GM23338 (cell line): ENCODE results near the gene CERK. TPM values are rescaled to one million over a fixed set of nuclear protein-coding genes. Genes with fewer than 3 reads are reported as not detected.

Experiments
- ATAC-seq: fragments of 200-7000 bp; cut with Tn5 transposase; 3 replicates; pipeline ENCODE4 v1.9.1; 2020
- DNase-seq: peaks from one replicate; pipeline ENCODE4 v3.0.0-alpha.2; 2015; ENCODE audit warnings: low spot score
- H2AFZ ChIP-seq: fragments of 200-600 bp; sonication (generic); 2 replicates; pipeline ENCODE4 v1.8.0; 2016; ENCODE audit warnings: antibody characterized with exemption, mild to moderate bottlenecking, moderate library complexity
- H3F3A ChIP-seq: fragments of 200-600 bp; sonication (generic); replicated peaks from 2 replicates; pipeline ENCODE4 v1.8.0; 2017; ENCODE audit warnings: antibody characterized with exemption, mixed run types, low read depth
- H3K27ac ChIP-seq: fragments of 200-600 bp; sonication (generic); 2 replicates; pipeline ENCODE4 v1.6.1; 2016; ENCODE audit warnings: low read depth
- H3K27me3 ChIP-seq: fragments of 200-600 bp; sonication (generic); 2 replicates; pipeline ENCODE4 v1.8.0; 2016; ENCODE audit warnings: mild to moderate bottlenecking, mixed run types, moderate library complexity; ENCODE audit not compliant: insufficient read depth
- H3K36me3 ChIP-seq: fragments of 200-600 bp; sonication (generic); 2 replicates; pipeline ENCODE4 v1.8.0; 2016; ENCODE audit warnings: mild to moderate bottlenecking; ENCODE audit not compliant: insufficient read depth
- H3K4me1 ChIP-seq: fragments of 200-600 bp; sonication (generic); 2 replicates; pipeline ENCODE4 v1.8.0; 2016; ENCODE audit warnings: mild to moderate bottlenecking, moderate library complexity; ENCODE audit not compliant: insufficient read depth
- H3K4me2 ChIP-seq: fragments of 200-600 bp; sonication (generic); 2 replicates; pipeline ENCODE4 v1.7.1; 2017; ENCODE audit warnings: mixed run types
- H3K4me3 ChIP-seq: fragments of 200-600 bp; sonication (generic); 2 replicates; pipeline ENCODE4 v1.6.1; 2016; ENCODE audit warnings: mixed run types
- H3K79me2 ChIP-seq: fragments of 200-600 bp; sonication (generic); replicated peaks from 2 replicates; pipeline ENCODE4 v1.8.0; 2017; ENCODE audit warnings: mild to moderate bottlenecking; ENCODE audit not compliant: insufficient read depth
- H3K9me2 ChIP-seq: fragments of 200-600 bp; sonication (generic); 2 replicates; pipeline ENCODE4 v1.8.0; 2017; ENCODE audit not compliant: insufficient read depth
- H4K20me1 ChIP-seq: fragments of 200-600 bp; sonication (generic); replicated peaks from 2 replicates; pipeline ENCODE4 v1.8.0; 2017; ENCODE audit warnings: mild to moderate bottlenecking; ENCODE audit not compliant: insufficient read depth
- H3K27ac Mint-ChIP-seq: 2 replicates; pipeline ENCODE4 v1.8.0; 2020; ENCODE audit warnings: inconsistent platforms, mild to moderate bottlenecking, moderate library complexity, mixed read lengths
- H3K27me3 Mint-ChIP-seq: 3 replicates; pipeline ENCODE4 v1.8.0; 2022; ENCODE audit warnings: low read depth, mild to moderate bottlenecking, moderate library complexity, mixed read lengths, inconsistent platforms; ENCODE audit not compliant: insufficient read depth, poor library complexity
- H3K36me3 Mint-ChIP-seq: 3 replicates; pipeline ENCODE4 v1.8.0; 2021; ENCODE audit warnings: low read depth, mild to moderate bottlenecking, inconsistent platforms, moderate library complexity, mixed read lengths
- H3K4me1 Mint-ChIP-seq: 3 replicates; pipeline ENCODE4 v1.8.0; 2020; ENCODE audit warnings: mild to moderate bottlenecking, inconsistent platforms, mixed read lengths
- H3K4me3 Mint-ChIP-seq: 3 replicates; pipeline ENCODE4 v1.8.0; 2021; ENCODE audit warnings: moderate library complexity, mild to moderate bottlenecking, inconsistent platforms, mixed read lengths
- H3K9me3 Mint-ChIP-seq: 3 replicates; pipeline ENCODE4 v1.8.0; 2020; ENCODE audit warnings: moderate library complexity, mild to moderate bottlenecking, inconsistent platforms, mixed read lengths
- CREB1 ChIP-seq: fragments of 250-450 bp; sonication (Bioruptor Pico); IDR thresholded peaks from 2 replicates; pipeline ENCODE4 v1.5.0; 2020; ENCODE audit warnings: low read depth, mild to moderate bottlenecking, moderate library complexity
- CTCF ChIP-seq, 2 experiments: fragments of 200-600 bp in 1 of 2; sonication (generic) in 1 of 2; conservative IDR thresholded peaks; 2 replicates each; pipeline versions ENCODE4 v1.5.1 to v1.6.1; 2016 to 2017; ENCODE audit warnings: antibody characterized with exemption in 2 of 2, low read depth in 2 of 2, mild to moderate bottlenecking in 2 of 2, moderate library complexity in 1 of 2
- ETS1 ChIP-seq: IDR thresholded peaks from 2 replicates; pipeline ENCODE4 v1.6.1; 2016; ENCODE audit warnings: antibody characterized with exemption
- EZH2 ChIP-seq: fragments of 200-600 bp; sonication (generic); IDR thresholded peaks from one replicate; pipeline ENCODE4 v1.8.0; 2017; ENCODE audit warnings: antibody characterized with exemption, mild to moderate bottlenecking, low read depth; ENCODE audit not compliant: unreplicated experiment
- EZH2phosphoT487 ChIP-seq: fragments of 200-600 bp; sonication (generic); IDR thresholded peaks from one replicate; pipeline ENCODE4 v1.8.1; 2018; ENCODE audit warnings: antibody characterized with exemption; ENCODE audit not compliant: unreplicated experiment
- JUNB ChIP-seq: IDR thresholded peaks from one replicate; pipeline ENCODE4 v1.6.1; 2016; ENCODE audit warnings: antibody characterized with exemption; ENCODE audit not compliant: unreplicated experiment
- NANOG ChIP-seq: IDR thresholded peaks from 2 replicates; pipeline ENCODE4 v1.6.1; 2016; ENCODE audit warnings: antibody characterized with exemption, borderline replicate concordance
- POLR2AphosphoS5 ChIP-seq: IDR thresholded peaks from 2 replicates; pipeline ENCODE4 v1.6.1; 2016; ENCODE audit warnings: antibody characterized with exemption, low read depth
- STAT1 ChIP-seq: IDR thresholded peaks from one replicate; pipeline ENCODE4 v1.6.1; 2016; ENCODE audit warnings: antibody characterized with exemption; ENCODE audit not compliant: unreplicated experiment
- ZNF114 ChIP-seq: fragments of 250-450 bp; sonication (Bioruptor Pico); IDR thresholded peaks from 2 replicates; pipeline ENCODE4 v1.5.0; 2020; ENCODE audit warnings: mild to moderate bottlenecking, moderate library complexity
- ZNF331 ChIP-seq: fragments of 250-450 bp; sonication (Bioruptor Pico); IDR thresholded peaks from 2 replicates; pipeline ENCODE4 v1.5.0; 2020; ENCODE audit warnings: low read depth, mild to moderate bottlenecking, moderate library complexity
- polyA plus RNA-seq: library from polyadenylated mRNA; unstranded; fragments of >200 nt; fragmentation: Nextera tagmentation; extraction: Ambion mirVana; gene quantifications from 2 replicates; pipeline ENCODE4 v1.2.1, GENCODE V29; 2016
- total RNA-seq: library from RNA; depleted of rRNA; stranded (reverse); fragments of >200 nt; shearing (Covaris generic); gene quantifications from 2 replicates; pipeline ENCODE4 v1.2.3, GENCODE V29; 2014

CERK gene
- total and polyA plus RNA-seq, 2 experiments from 2014 or later, result 12.7 to 62.9 TPM

- no peak overlapping the region for H3K27ac ChIP-seq
- no peak overlapping the region for H3K4me3 ChIP-seq
- no peak for DNase-seq
- no peaks in the 10 kb centered on the region for H3K36me3 ChIP-seq
- no peak overlapping the region for H2AFZ ChIP-seq
- H3K4me2 ChIP-seq, result no peak overlapping the region
- H3K4me1 Mint-ChIP-seq, result peaks cover 14% of the 10 kb centered on the region
- no peaks in the 10 kb centered on the region for H3K9me3 Mint-ChIP-seq
- no peak overlapping the region for H3K4me3 Mint-ChIP-seq
- H3K9me2 ChIP-seq, result no peaks in the 10 kb centered on the region
- H3K27me3 Mint-ChIP-seq, result peaks cover 8% of the 10 kb centered on the region
- H3F3A ChIP-seq, result no peaks in the 10 kb centered on the region
- TF ChIP-seq CREB1, result no peak
- TF ChIP-seq ZNF331 (CRISPR knock-in tag), result no peak
- no peak for TF ChIP-seq ETS1
- TF ChIP-seq JUNB, result no peak
- no peak for TF ChIP-seq CTCF (conservative IDR thresholded peaks at IDR 0.05; ENCODE audit: low read depth in 2 of 2)
- no peak for TF ChIP-seq STAT1
- no peak for TF ChIP-seq ZNF114 (CRISPR knock-in tag)
- H3K36me3 Mint-ChIP-seq, result no peaks in the 10 kb centered on the region; the same call in 2 of the 3 replicates
- H3K27me3 ChIP-seq, result no peaks in the 10 kb centered on the region
- no peak overlapping the region for H3K27ac Mint-ChIP-seq
- H4K20me1 ChIP-seq, result peaks cover 4% of the 10 kb centered on the region; the same call in 1 of the 2 replicates
- ATAC-seq, result no peak
- H3K4me1 ChIP-seq, result peaks cover 3% of the 10 kb centered on the region; the same call in 1 of the 2 replicates
- peaks cover 92% of the 10 kb centered on the region for H3K79me2 ChIP-seq
Observed at GRCh38 chr22:46779651-46780050, 41.6 kb upstream of the CERK start.

- no peaks in the 10 kb centered on the region for H3K36me3 ChIP-seq
- peaks cover 92% of the 10 kb centered on the region for H3K79me2 ChIP-seq
- no peak for DNase-seq
- Mint-ChIP-seq H3K36me3 (no peaks in the 10 kb centered on the region; the same call in 2 of the 3 replicates), H3K27me3 (peaks cover 12% of the 10 kb centered on the region), H3K4me1 (peaks cover 20% of the 10 kb centered on the region), H3K4me3 (no peak overlapping the region), H3K27ac (no peak overlapping the region), H3K9me3 (no peaks in the 10 kb centered on the region)
- no peaks in the 10 kb centered on the region for H3K27me3 ChIP-seq
- no peaks in the 10 kb centered on the region for H3K9me2 ChIP-seq
- H3K27ac ChIP-seq, result no peak overlapping the region
- no peak overlapping the region for H3K4me2 ChIP-seq
- no peak overlapping the region for H2AFZ ChIP-seq
- H3F3A ChIP-seq, result no peaks in the 10 kb centered on the region
- no peak overlapping the region for H3K4me3 ChIP-seq
- H4K20me1 ChIP-seq, result peaks cover 4% of the 10 kb centered on the region; the same call in 1 of the 2 replicates
- H3K4me1 ChIP-seq, result peaks cover 10% of the 10 kb centered on the region; the same call in 1 of the 2 replicates
- no peak for ATAC-seq
- TF ChIP-seq NANOG, result no peak
- no peak for TF ChIP-seq EZH2phosphoT487
- no peak for TF ChIP-seq JUNB
- TF ChIP-seq CTCF (conservative IDR thresholded peaks at IDR 0.05; ENCODE audit: low read depth in 2 of 2), result no peak
- TF ChIP-seq ZNF114 (CRISPR knock-in tag), result no peak
- no peak for TF ChIP-seq ZNF331 (CRISPR knock-in tag)
- TF ChIP-seq STAT1, result no peak
- TF ChIP-seq ETS1, result no peak
- no peak for TF ChIP-seq CREB1
- no peak for TF ChIP-seq POLR2AphosphoS5
- TF ChIP-seq EZH2, result no peak
Observed at GRCh38 chr22:46779023-46779422, 41.0 kb upstream of the CERK start.
